K562 (cell line): Measurements from ENCODE around the gene POMP. TPM values are rescaled to one million over a fixed set of nuclear protein-coding genes. Genes with fewer than 3 reads are reported as not detected.

Experiments used
- BCL6 ChIP-seq: fragments of 250-450 bp; sonication (Bioruptor Pico); IDR thresholded peaks from 2 replicates; pipeline ENCODE4 v1.4.0; 2020
- CGGBP1 ChIP-seq: fragments of 250-450 bp; sonication (Bioruptor Pico); IDR thresholded peaks from 2 replicates; pipeline ENCODE4 v1.9.0; 2021; ENCODE audit warnings: mild to moderate bottlenecking
- CREBBP ChIP-seq: IDR thresholded peaks from one replicate; pipeline ENCODE4 v1.6.1; 2012; ENCODE audit warnings: low read depth, mild to moderate bottlenecking, control low read depth, inconsistent platforms, low read length
- HBP1 ChIP-seq: fragments of 450-650 bp; formaldehyde crosslinking; IDR thresholded peaks from 2 replicates; pipeline ENCODE4 v1.4.0; 2022; ENCODE audit warnings: missing genetic modification characterization
- MAFF ChIP-seq: IDR thresholded peaks from 2 replicates; pipeline ENCODE4 v1.6.1; 2012; ENCODE audit warnings: low read length, improper control_type of control experiment
- MAZ ChIP-seq, 2 experiments: fragments of 450-650 bp in 1 of 2; sonication (generic) in 1 of 2; formaldehyde crosslinking; IDR thresholded peaks in 1 of 2; conservative IDR thresholded peaks in 1 of 2; 2 replicates each; pipeline versions ENCODE4 v1.4.0 to v1.5.0; 2020; ENCODE audit warnings: mild to moderate bottlenecking in 1 of 2, missing genetic modification reagents in 1 of 2
- PCBP1 ChIP-seq: fragments of 200-400 bp; formaldehyde crosslinking; IDR thresholded peaks from 2 replicates; pipeline ENCODE4 v1.6.1; 2018; ENCODE audit warnings: mild to moderate bottlenecking, low read depth, low read length; ENCODE audit not compliant: poor library complexity, severe bottlenecking
- POLR2A ChIP-seq: fragments of 450-650 bp; conservative IDR thresholded peaks from 2 replicates; pipeline ENCODE4 v1.6.1; 2016
- POLR3G ChIP-seq: IDR thresholded peaks from 2 replicates; pipeline ENCODE4 v1.6.1; 2011; ENCODE audit not compliant: insufficient read length, insufficient replicate concordance; ENCODE audit errors: extremely low read depth
- POU5F1 ChIP-seq: fragments of 150-350 bp; IDR thresholded peaks from 2 replicates; pipeline ENCODE4 v1.6.1; 2014; ENCODE audit warnings: borderline replicate concordance, low read length, low read depth, mild to moderate bottlenecking; ENCODE audit not compliant: partially characterized antibody
- RBM15 ChIP-seq: fragments of 200-400 bp; formaldehyde crosslinking; IDR thresholded peaks from 2 replicates; pipeline ENCODE4 v1.6.1; 2018; ENCODE audit warnings: mild to moderate bottlenecking, low read length, moderate library complexity; ENCODE audit not compliant: insufficient read depth
- SMC3 ChIP-seq: conservative IDR thresholded peaks from 2 replicates; pipeline ENCODE4 v1.6.1; 2011; ENCODE audit warnings: low read depth, low read length, improper control_type of control experiment; ENCODE audit not compliant: insufficient read depth
- TEAD1 ChIP-seq, 2 experiments: fragments of 450-650 bp in 1 of 2; sonication (generic) in 1 of 2; formaldehyde crosslinking; IDR thresholded peaks; 2 replicates each; pipeline versions ENCODE4 v1.4.0 to v1.8.0; 2020 to 2022; ENCODE audit warnings: mild to moderate bottlenecking in 2 of 2, missing genetic modification reagents in 1 of 2
- THRAP3 ChIP-seq: fragments of 450-650 bp; IDR thresholded peaks from 2 replicates; pipeline ENCODE4 v1.6.1; 2016; ENCODE audit warnings: mild to moderate bottlenecking, inconsistent platforms, borderline replicate concordance
- ZBED1 ChIP-seq: IDR thresholded peaks from 2 replicates; pipeline ENCODE4 v1.6.1; 2014
- ZNF24 ChIP-seq: fragments of 450-650 bp; IDR thresholded peaks from 2 replicates; pipeline ENCODE4 v1.6.1; 2016
- ZNF316 ChIP-seq: fragments of 450-650 bp; IDR thresholded peaks from 2 replicates; pipeline ENCODE4 v1.6.1; 2016
- ZNF766 ChIP-seq: fragments of 200-800 bp; sonication (Bioruptor generic); conservative IDR thresholded peaks from 2 replicates; pipeline ENCODE4 v1.6.1; 2016; ENCODE audit warnings: missing genetic modification characterization, missing compliant biosample characterization
- polyA plus RNA-seq, 8 experiments: library from polyadenylated mRNA; depleted of rRNA in 4 of 8; stranded (reverse) in 5 of 8; unstranded in 3 of 8; fragments of >200 nt; fragmentation: Nextera tagmentation in 2 of 8; fragmentation: Illumina TruSeq in 1 of 8; extraction: Ambion mirVana in 2 of 8; extraction: Trizol in 1 of 8; gene quantifications; 2 replicates each; pipeline versions ENCODE4 v1.2.1 to v1.2.3, GENCODE V29; 2011 to 2014; ENCODE audit warnings: inconsistent platforms in 1 of 8, missing spikeins in 1 of 8
- total RNA-seq, 7 experiments: library from RNA; depleted of rRNA in 6 of 7; stranded (reverse); fragments of >200 nt in 6 of 7; fragmentation: Illumina TruSeq in 2 of 7; extraction: Trizol in 2 of 7; gene quantifications; 2 replicates each; pipeline versions ENCODE4 v1.2.1 to v1.2.3, GENCODE V29; 2011 to 2021; ENCODE audit warnings: low replicate concordance in 1 of 7
- TF ChIP-seq, protein P1 (sequence below): fragments of 250-450 bp; sonication (Bioruptor Pico); IDR thresholded peaks from 2 replicates; pipeline ENCODE4 v1.5.0; 2022; ENCODE audit warnings: mild to moderate bottlenecking
- TF ChIP-seq, protein P2 (sequence below): fragments of 250-450 bp; sonication (Bioruptor Pico); IDR thresholded peaks from 2 replicates; pipeline ENCODE4 v1.4.0; 2020; ENCODE audit warnings: mild to moderate bottlenecking, moderate library complexity, borderline replicate concordance
- TF ChIP-seq, protein P3 (sequence below): fragments of 250-450 bp; sonication (Bioruptor Pico); IDR thresholded peaks from 2 replicates; pipeline ENCODE4 v1.4.0; 2020; ENCODE audit warnings: borderline replicate concordance

Gene POMP
- total and polyA plus RNA-seq, 9 of the 15 experiments (the other 6 are each of a cell fraction or from before 2014, with no cell fraction given) = 69.2 to 647 (median 118) TPM

DNA sequence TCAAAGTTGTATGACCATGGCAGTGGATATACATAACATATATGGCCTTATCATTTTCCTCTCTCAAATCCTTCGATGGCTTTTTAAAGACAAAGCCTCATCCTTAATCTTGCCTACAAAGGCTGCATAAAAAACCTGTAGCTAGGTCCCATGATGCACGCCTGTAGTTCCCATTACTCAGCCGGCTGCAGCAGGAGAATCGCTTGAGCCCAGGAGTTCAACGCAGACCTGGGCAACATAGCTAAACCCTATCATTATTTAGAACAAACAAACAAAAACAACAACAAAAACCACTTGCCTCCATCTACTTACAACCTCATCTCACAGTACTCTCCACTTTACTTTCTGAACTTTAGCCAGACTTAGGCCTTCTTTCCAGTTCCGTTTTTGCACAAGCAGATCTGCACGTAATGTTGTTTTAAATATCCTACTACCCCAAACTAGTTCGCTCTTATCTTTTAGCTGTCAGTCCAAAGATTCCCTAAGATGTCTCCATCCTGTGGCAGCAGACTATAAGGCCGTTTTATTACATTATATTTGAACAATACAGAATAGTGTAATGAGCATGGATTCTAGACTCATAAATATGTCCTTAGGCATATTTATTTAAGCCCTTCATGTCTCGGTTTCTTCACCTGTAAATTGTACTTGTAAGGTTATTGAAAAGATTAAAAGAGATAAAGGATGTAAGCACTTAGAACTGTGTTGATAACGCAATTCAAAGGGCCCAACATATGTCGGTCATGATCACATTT lies 969 bp upstream of the POMP start (continued):
- TF ChIP-seq ZBED1 (no peak), TEAD1 (CRISPR knock-in tag; IDR thresholded peaks at IDR 0.05) (no peak), ZNF766 (CRISPR knock-in tag) (no peak), PCBP1 (no peak), ZNF24 (no peak), BCL6 (CRISPR knock-in tag) (no peak), POLR2A (no peak), MAZ (CRISPR knock-in tag; conservative IDR thresholded peaks at IDR 0.05 in 1 of 2, IDR thresholded peaks at IDR 0.05 in 1 of 2) (0 out of 4 replicates have a peak, but pooled peaks of 1 of the 2 experiments have one; percentile 20), SMC3 (no peak), THRAP3 (no peak), POU5F1 (no peak), POLR3G (no peak), CREBBP (no peak), MAFF (no peak), HBP1 (no peak), CGGBP1 (no peak), RBM15 (no peak), ZNF316 (no peak)
- TF ChIP-seq, protein P1, sequence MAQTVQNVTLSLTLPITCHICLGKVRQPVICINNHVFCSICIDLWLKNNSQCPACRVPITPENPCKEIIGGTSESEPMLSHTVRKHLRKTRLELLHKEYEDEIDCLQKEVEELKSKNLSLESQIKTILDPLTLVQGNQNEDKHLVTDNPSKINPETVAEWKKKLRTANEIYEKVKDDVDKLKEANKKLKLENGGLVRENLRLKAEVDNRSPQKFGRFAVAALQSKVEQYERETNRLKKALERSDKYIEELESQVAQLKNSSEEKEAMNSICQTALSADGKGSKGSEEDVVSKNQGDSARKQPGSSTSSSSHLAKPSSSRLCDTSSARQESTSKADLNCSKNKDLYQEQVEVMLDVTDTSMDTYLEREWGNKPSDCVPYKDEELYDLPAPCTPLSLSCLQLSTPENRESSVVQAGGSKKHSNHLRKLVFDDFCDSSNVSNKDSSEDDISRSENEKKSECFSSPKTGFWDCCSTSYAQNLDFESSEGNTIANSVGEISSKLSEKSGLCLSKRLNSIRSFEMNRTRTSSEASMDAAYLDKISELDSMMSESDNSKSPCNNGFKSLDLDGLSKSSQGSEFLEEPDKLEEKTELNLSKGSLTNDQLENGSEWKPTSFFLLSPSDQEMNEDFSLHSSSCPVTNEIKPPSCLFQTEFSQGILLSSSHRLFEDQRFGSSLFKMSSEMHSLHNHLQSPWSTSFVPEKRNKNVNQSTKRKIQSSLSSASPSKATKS (CRISPR knock-in tag) = no peak
- TF ChIP-seq, protein P2, sequence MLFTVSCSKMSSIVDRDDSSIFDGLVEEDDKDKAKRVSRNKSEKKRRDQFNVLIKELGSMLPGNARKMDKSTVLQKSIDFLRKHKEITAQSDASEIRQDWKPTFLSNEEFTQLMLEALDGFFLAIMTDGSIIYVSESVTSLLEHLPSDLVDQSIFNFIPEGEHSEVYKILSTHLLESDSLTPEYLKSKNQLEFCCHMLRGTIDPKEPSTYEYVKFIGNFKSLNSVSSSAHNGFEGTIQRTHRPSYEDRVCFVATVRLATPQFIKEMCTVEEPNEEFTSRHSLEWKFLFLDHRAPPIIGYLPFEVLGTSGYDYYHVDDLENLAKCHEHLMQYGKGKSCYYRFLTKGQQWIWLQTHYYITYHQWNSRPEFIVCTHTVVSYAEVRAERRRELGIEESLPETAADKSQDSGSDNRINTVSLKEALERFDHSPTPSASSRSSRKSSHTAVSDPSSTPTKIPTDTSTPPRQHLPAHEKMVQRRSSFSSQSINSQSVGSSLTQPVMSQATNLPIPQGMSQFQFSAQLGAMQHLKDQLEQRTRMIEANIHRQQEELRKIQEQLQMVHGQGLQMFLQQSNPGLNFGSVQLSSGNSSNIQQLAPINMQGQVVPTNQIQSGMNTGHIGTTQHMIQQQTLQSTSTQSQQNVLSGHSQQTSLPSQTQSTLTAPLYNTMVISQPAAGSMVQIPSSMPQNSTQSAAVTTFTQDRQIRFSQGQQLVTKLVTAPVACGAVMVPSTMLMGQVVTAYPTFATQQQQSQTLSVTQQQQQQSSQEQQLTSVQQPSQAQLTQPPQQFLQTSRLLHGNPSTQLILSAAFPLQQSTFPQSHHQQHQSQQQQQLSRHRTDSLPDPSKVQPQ = no peak
- TF ChIP-seq, protein P3, sequence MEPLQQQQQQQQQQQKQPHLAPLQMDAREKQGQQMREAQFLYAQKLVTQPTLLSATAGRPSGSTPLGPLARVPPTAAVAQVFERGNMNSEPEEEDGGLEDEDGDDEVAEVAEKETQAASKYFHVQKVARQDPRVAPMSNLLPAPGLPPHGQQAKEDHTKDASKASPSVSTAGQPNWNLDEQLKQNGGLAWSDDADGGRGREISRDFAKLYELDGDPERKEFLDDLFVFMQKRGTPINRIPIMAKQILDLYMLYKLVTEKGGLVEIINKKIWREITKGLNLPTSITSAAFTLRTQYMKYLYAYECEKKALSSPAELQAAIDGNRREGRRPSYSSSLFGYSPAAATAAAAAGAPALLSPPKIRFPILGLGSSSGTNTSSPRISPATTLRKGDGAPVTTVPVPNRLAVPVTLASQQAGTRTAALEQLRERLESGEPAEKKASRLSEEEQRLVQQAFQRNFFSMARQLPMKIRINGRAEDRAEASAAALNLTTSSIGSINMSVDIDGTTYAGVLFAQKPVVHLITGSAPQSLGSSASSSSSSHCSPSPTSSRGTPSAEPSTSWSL (CRISPR knock-in tag) = no peak
